H9 (cell line): ENCODE measurements around the gene DYRK1A. TPM values are rescaled to one million over a fixed set of nuclear protein-coding genes. Genes with fewer than 3 reads are reported as not detected.

ENCODE experiments used
- DNase-seq: peaks from one replicate; pipeline ENCODE4 v3.0.0-alpha.2; 2017
- H2AFZ ChIP-seq: one replicate; pipeline ENCODE4 v1.6.1; 2013; ENCODE audit warnings: mild to moderate bottlenecking, low read length, control low read depth, moderate library complexity
- H2AK5ac ChIP-seq: 2 replicates; pipeline ENCODE4 v1.6.1; 2013; ENCODE audit warnings: low read length, control low read depth, mixed read lengths; ENCODE audit not compliant: insufficient read length
- H2BK120ac ChIP-seq: one replicate; pipeline ENCODE4 v1.6.1; 2013; ENCODE audit warnings: low read depth, mild to moderate bottlenecking, low read length, control low read depth, inconsistent platforms; ENCODE audit not compliant: poor library complexity, severe bottlenecking
- H2BK12ac ChIP-seq: 2 replicates; pipeline ENCODE4 v1.6.1; 2013; ENCODE audit warnings: low read length, control low read depth, mixed read lengths, low read depth; ENCODE audit not compliant: insufficient read length
- H2BK15ac ChIP-seq: 2 replicates; pipeline ENCODE4 v1.6.1; 2013; ENCODE audit warnings: low read depth, low read length, control low read depth
- H2BK20ac ChIP-seq: one replicate; pipeline ENCODE4 v1.6.1; 2013; ENCODE audit warnings: low read depth, mild to moderate bottlenecking, low read length, control low read depth, inconsistent platforms; ENCODE audit not compliant: poor library complexity, severe bottlenecking
- H2BK5ac ChIP-seq: 2 replicates; pipeline ENCODE4 v1.6.1; 2013; ENCODE audit warnings: low read length, control low read depth, mixed read lengths; ENCODE audit not compliant: insufficient read length
- H3K14ac ChIP-seq: 2 replicates; pipeline ENCODE4 v1.6.1; 2013; ENCODE audit warnings: low read length, control low read depth; ENCODE audit not compliant: insufficient read depth
- H3K18ac ChIP-seq: 2 replicates; pipeline ENCODE4 v1.6.1; 2013; ENCODE audit warnings: low read depth, mild to moderate bottlenecking, mixed read lengths, low read length, control low read depth; ENCODE audit not compliant: insufficient read length
- H3K23ac ChIP-seq: 2 replicates; pipeline ENCODE4 v1.6.1; 2013; ENCODE audit warnings: low read length, control low read depth, mixed read lengths, low read depth; ENCODE audit not compliant: insufficient read length
- H3K23me2 ChIP-seq: 2 replicates; pipeline ENCODE4 v1.6.1; 2013; ENCODE audit warnings: low read depth, mild to moderate bottlenecking, mixed read lengths, low read length, control low read depth; ENCODE audit not compliant: insufficient read length, poor library complexity, severe bottlenecking
- H3K27ac ChIP-seq: 2 replicates; pipeline ENCODE4 v1.5.1; 2013; ENCODE audit warnings: low read length, control low read depth, mixed read lengths, low read depth; ENCODE audit not compliant: insufficient read length
- H3K27me3 ChIP-seq: 2 replicates; pipeline ENCODE4 v1.6.1; 2013; ENCODE audit warnings: low read length, control low read depth, inconsistent platforms; ENCODE audit not compliant: insufficient read depth
- H3K4ac ChIP-seq: 2 replicates; pipeline ENCODE4 v1.6.1; 2013; ENCODE audit warnings: low read depth, mild to moderate bottlenecking, control low read depth, inconsistent platforms, low read length, moderate library complexity
- H3K4me1 ChIP-seq: 2 replicates; pipeline ENCODE4 v1.6.1; 2013; ENCODE audit warnings: low read length, control low read depth, inconsistent platforms; ENCODE audit not compliant: insufficient read depth
- H3K4me2 ChIP-seq: 2 replicates; pipeline ENCODE4 v1.6.1; 2013; ENCODE audit warnings: low read length, control low read depth, mixed read lengths; ENCODE audit not compliant: insufficient read length, insufficient read depth
- H3K56ac ChIP-seq: 2 replicates; pipeline ENCODE4 v1.6.1; 2013; ENCODE audit warnings: low read depth, mild to moderate bottlenecking, mixed read lengths, low read length, control low read depth; ENCODE audit not compliant: insufficient read length
- H3K79me1 ChIP-seq: 2 replicates; pipeline ENCODE4 v1.6.1; 2013; ENCODE audit warnings: low read depth, mild to moderate bottlenecking, moderate library complexity, low read length, control low read depth, inconsistent platforms; ENCODE audit not compliant: insufficient read depth, poor library complexity, severe bottlenecking
- H3K79me2 ChIP-seq: 2 replicates; pipeline ENCODE4 v1.6.1; 2013; ENCODE audit warnings: low read length, control low read depth, inconsistent platforms; ENCODE audit not compliant: insufficient read depth
- H3K9ac ChIP-seq: 2 replicates; pipeline ENCODE4 v1.6.1; 2013; ENCODE audit warnings: low read length, control low read depth, mixed read lengths; ENCODE audit not compliant: insufficient read length; ENCODE audit errors: extremely low read depth
- H3K9me3 ChIP-seq: one replicate; pipeline ENCODE4 v1.6.1; 2013; ENCODE audit warnings: low read depth, low read length, inconsistent platforms; ENCODE audit not compliant: control insufficient read depth
- H3T11ph ChIP-seq: one replicate; pipeline ENCODE4 v1.6.1; 2013; ENCODE audit warnings: mild to moderate bottlenecking, low read length, control low read depth, inconsistent platforms
- H4K20me1 ChIP-seq: one replicate; pipeline ENCODE4 v1.6.1; 2013; ENCODE audit not compliant: control insufficient read depth, insufficient read length, insufficient read depth
- H4K5ac ChIP-seq: 2 replicates; pipeline ENCODE4 v1.6.1; 2013; ENCODE audit warnings: low read depth, mild to moderate bottlenecking, mixed read lengths, low read length, control low read depth; ENCODE audit not compliant: insufficient read length
- H4K8ac ChIP-seq: replicated peaks from 2 replicates; pipeline ENCODE4 v1.6.1; 2013; ENCODE audit warnings: low read length, control low read depth, mixed read lengths, low read depth; ENCODE audit not compliant: insufficient read length
- H4K91ac ChIP-seq: 2 replicates; pipeline ENCODE4 v1.6.1; 2013; ENCODE audit warnings: low read depth, mild to moderate bottlenecking, moderate library complexity, mixed read lengths, low read length, control low read depth; ENCODE audit not compliant: insufficient read length
- H3K27ac Mint-ChIP-seq, 3 experiments: 2 replicates in 2 of 3; 3 replicates in 1 of 3; pipeline ENCODE4 v1.8.0; 2020 to 2021; ENCODE audit warnings: mixed read lengths in 3 of 3, mild to moderate bottlenecking in 1 of 3, moderate library complexity in 1 of 3
- H3K27me3 Mint-ChIP-seq: 2 replicates; pipeline ENCODE4 v1.8.0; 2021; ENCODE audit warnings: low read depth, mild to moderate bottlenecking, moderate library complexity, mixed read lengths
- H3K36me3 Mint-ChIP-seq, 3 experiments: 2 replicates in 2 of 3; 3 replicates in 1 of 3; pipeline ENCODE4 v1.8.0; 2020 to 2021; ENCODE audit warnings: low read depth in 3 of 3, mixed read lengths in 3 of 3; ENCODE audit not compliant: insufficient read depth in 1 of 3
- H3K4me1 Mint-ChIP-seq, 2 experiments: 2 replicates each; pipeline ENCODE4 v1.8.0; 2020; ENCODE audit warnings: mixed read lengths in 2 of 2
- H3K4me3 Mint-ChIP-seq, 2 experiments: 2 replicates in 1 of 2; 3 replicates in 1 of 2; pipeline ENCODE4 v1.8.0; 2020 to 2021; ENCODE audit warnings: mild to moderate bottlenecking in 2 of 2, mixed read lengths in 2 of 2, moderate library complexity in 1 of 2
- H3K9me3 Mint-ChIP-seq, 2 experiments: 2 replicates in 1 of 2; 3 replicates in 1 of 2; pipeline ENCODE4 v1.8.0; 2020; ENCODE audit warnings: mild to moderate bottlenecking in 2 of 2, mixed read lengths in 2 of 2, moderate library complexity in 1 of 2
- WGBS: extraction: QIAGEN DNeasy Blood & Tissue Kit; methylation state at CpG from one replicate; pipeline ENCODE4 v1.1.7; 2013; ENCODE audit warnings: missing lambda C conversion rate, low lambda C conversion rate, mixed read lengths; ENCODE audit not compliant: insufficient read length; ENCODE audit errors: extremely low coverage; 5-methylcytosine and 5-hydroxymethylcytosine counted together
- total RNA-seq: library from RNA; stranded (reverse); gene quantifications from 2 replicates; pipeline ENCODE4 v1.2.1, GENCODE V29; 2021
- TF ChIP-seq, protein P1 (sequence below): fragments of 200-600 bp; sonication (generic); conservative IDR thresholded peaks from 3 replicates; pipeline ENCODE4 v1.8.0; 2021; ENCODE audit warnings: antibody characterized with exemption, mild to moderate bottlenecking

The DYRK1A gene
- total RNA-seq, 1 experiment from 2014 or later: 73.6 TPM

GRCh38 chr21:37425684-37426083, 59.1 kb downstream of the DYRK1A start:
- Histone ChIP-seq H2AK5ac (no peak overlapping the region), H3K79me1 (peaks cover 3% of the 10 kb centered on the region), H2BK12ac (no peak overlapping the region), H4K5ac (no peak overlapping the region), H2AFZ (no peak overlapping the region), H3K4me1 (peaks cover 2% of the 10 kb centered on the region; the same call in 1 of the 2 replicates), H3K23ac (no peak overlapping the region), H3K9me3 (no peaks in the 10 kb centered on the region), H4K20me1 (no peaks in the 10 kb centered on the region), H2BK15ac (no peak overlapping the region), H2BK20ac (no peak overlapping the region), H3K4ac (no peak overlapping the region), H3K79me2 (peaks cover 19% of the 10 kb centered on the region; the same call in 1 of the 2 replicates), H3K23me2 (no peaks in the 10 kb centered on the region), H3K27me3 (no peaks in the 10 kb centered on the region), H3T11ph (no peak overlapping the region), H3K27ac (no peak overlapping the region), H3K56ac (no peak overlapping the region), H3K14ac (no peak overlapping the region), H3K9ac (no peak overlapping the region), H4K91ac (no peak overlapping the region), H4K8ac (no peak overlapping the region), H2BK5ac (no peak overlapping the region), H3K18ac (no peak overlapping the region), H2BK120ac (no peak overlapping the region), H3K4me2 (no peak overlapping the region)
- H3K4me1 Mint-ChIP-seq: peaks cover 30 to 37% of the 10 kb centered on the region in 2 experiments
- TF ChIP-seq, protein P1, sequence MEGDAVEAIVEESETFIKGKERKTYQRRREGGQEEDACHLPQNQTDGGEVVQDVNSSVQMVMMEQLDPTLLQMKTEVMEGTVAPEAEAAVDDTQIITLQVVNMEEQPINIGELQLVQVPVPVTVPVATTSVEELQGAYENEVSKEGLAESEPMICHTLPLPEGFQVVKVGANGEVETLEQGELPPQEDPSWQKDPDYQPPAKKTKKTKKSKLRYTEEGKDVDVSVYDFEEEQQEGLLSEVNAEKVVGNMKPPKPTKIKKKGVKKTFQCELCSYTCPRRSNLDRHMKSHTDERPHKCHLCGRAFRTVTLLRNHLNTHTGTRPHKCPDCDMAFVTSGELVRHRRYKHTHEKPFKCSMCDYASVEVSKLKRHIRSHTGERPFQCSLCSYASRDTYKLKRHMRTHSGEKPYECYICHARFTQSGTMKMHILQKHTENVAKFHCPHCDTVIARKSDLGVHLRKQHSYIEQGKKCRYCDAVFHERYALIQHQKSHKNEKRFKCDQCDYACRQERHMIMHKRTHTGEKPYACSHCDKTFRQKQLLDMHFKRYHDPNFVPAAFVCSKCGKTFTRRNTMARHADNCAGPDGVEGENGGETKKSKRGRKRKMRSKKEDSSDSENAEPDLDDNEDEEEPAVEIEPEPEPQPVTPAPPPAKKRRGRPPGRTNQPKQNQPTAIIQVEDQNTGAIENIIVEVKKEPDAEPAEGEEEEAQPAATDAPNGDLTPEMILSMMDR: no peak
- no peaks in the 10 kb centered on the region for H3K27me3 Mint-ChIP-seq
- DNase-seq: no peak
- no CpG with 5 or more reads among the region's 2 CpGs for WGBS
- peak overlapping the region in 1 of 3 experiments; percentile 59; a peak in 2 of 7 replicates for H3K27ac Mint-ChIP-seq
- peaks cover 17 to 34% (median 24%) of the 10 kb centered on the region in 3 experiments for H3K36me3 Mint-ChIP-seq
- H3K9me3 Mint-ChIP-seq: peaks cover 5 to 9% of the 10 kb centered on the region in 2 experiments; a peak in 4 of 5 replicates
- H3K4me3 Mint-ChIP-seq: no peak overlapping the region; a peak in 1 of 5 replicates
